ENCODE measurements around the gene SMIM43. TPM values are rescaled to one million over a fixed set of nuclear protein-coding genes. Genes with fewer than 3 reads are reported as not detected.

Gene SMIM43
- not detected for total RNA-seq

- no peak for DNase-seq
- H3K27ac Mint-ChIP-seq = no peak within 1 kb of the TSS
- ATAC-seq = peak; percentile 30
- peaks cover 3% of the 10 kb centered on the region for H3K4me1 Mint-ChIP-seq (ENCODE audit: low read depth)
- intact Hi-C loops (cut with micrococcal nuclease) = no loop called here
- H3K27me3 Mint-ChIP-seq = peaks cover 41% of the 10 kb centered on the region
- TF ChIP-seq CTCF (IDR thresholded peaks at IDR 0.05) = no peak
- no peaks in the 10 kb centered on the region for H3K36me3 Mint-ChIP-seq (ENCODE audit: low read depth)
- H3K9me3 Mint-ChIP-seq = no peaks in the 10 kb centered on the region
- ChIA-PET POLR2A (interaction anchor here (0.6 kb wide), 1 partner anchor 236 kb away, joined by 3 read pairs; no protein-coding TSS in a partner anchor), CTCF (interaction anchor here (1.1 kb wide), 1 partner anchor 20 kb away, joined by 3 read pairs; no protein-coding TSS in a partner anchor)
- peak within 1 kb of the TSS; percentile 46 for H3K4me3 Mint-ChIP-seq
These were observed at the start of gene SMIM43 for GRCh38 chr4:121764702-121765367. SMIM43 (minus strand) TSS chr4:121765164; CDS start chr4:121765105, 59 bp downstream.

DNA sequence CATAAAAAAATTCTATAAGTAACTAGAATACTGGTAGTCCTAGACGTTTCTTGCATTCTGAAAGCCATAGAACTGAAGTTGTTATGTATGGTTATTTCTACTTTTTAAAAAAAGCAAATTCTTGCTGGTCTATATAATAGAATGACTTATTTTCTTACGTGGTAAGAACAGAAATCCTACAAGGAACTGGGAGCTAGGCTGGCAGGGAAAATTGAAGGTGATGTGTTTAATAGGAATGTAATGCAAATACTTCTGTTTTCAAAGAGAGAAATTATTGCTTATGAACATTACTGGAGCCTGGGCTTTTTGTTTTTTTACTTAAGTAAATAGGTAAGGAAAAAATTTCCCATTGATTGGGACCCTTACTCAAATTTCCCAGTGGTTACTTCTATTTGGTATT lies 49.8 kb upstream of the SMIM43 start:
- Mint-ChIP-seq H3K36me3 (ENCODE audit: low read depth) (peaks cover 51% of the 10 kb centered on the region), H3K4me1 (ENCODE audit: low read depth) (peaks cover 27% of the 10 kb centered on the region), H3K4me3 (no peak overlapping the region), H3K9me3 (no peaks in the 10 kb centered on the region), H3K27me3 (no peaks in the 10 kb centered on the region), H3K27ac (no peak overlapping the region)
- no peak for DNase-seq
- CTCF ChIA-PET = no interaction called here
- POLR2A ChIA-PET = interaction anchor here (0.5 to 1.0 kb wide), 2 partner anchors 8 to 15 kb away, joined by 3 to 4 read pairs; no protein-coding TSS in a partner anchor
- intact Hi-C loops (cut with micrococcal nuclease) = no loop called here
- ATAC-seq = no peak
- no peak for TF ChIP-seq CTCF (IDR thresholded peaks at IDR 0.05)

GRCh38 chr4:121811122-121811521 lies 46.2 kb upstream of the SMIM43 start:
- H3K27ac Mint-ChIP-seq = peak overlapping the region; percentile 55
- CTCF ChIA-PET = interaction anchor here (1.0 to 3.4 kb wide), 2 partner anchors 10 to 12 kb away, joined by 4 to 7 read pairs; partner anchors contain the start of gene EXOSC9
- no peaks in the 10 kb centered on the region for H3K9me3 Mint-ChIP-seq
- peaks cover 12% of the 10 kb centered on the region for H3K4me1 Mint-ChIP-seq (ENCODE audit: low read depth)
- DNase-seq (no peak), ATAC-seq (peak; percentile 53)
- H3K36me3 Mint-ChIP-seq (ENCODE audit: low read depth) = peaks cover 37% of the 10 kb centered on the region
- POLR2A ChIA-PET = interaction anchor here (1.2 kb wide), 1 partner anchor 8 kb away, joined by 3 read pairs; no protein-coding TSS in a partner anchor
- no peak overlapping the region for H3K4me3 Mint-ChIP-seq
- no peaks in the 10 kb centered on the region for H3K27me3 Mint-ChIP-seq
- intact Hi-C loops (cut with micrococcal nuclease) = no loop called here
- no peak for TF ChIP-seq CTCF (IDR thresholded peaks at IDR 0.05)

DNA sequence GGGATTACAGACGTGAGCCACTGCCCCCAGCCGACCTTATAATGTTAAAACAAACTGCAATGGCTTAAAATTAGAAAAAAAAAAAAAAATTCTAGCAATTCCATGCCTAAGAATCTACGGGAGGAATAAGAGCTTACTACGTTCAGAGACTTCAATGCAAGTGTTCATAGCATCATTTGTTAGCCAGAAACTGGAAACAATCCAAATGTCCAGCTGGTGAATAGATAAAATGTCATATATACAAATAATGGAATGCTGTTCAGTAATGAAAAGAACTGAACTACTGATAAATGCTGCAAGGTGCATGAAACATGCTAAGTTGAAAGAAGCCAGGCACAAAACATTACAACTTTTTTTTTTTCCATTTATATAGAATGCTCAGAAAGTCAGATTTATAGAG lies 41.4 kb upstream of the SMIM43 start:
- Mint-ChIP-seq H3K27ac (no peak overlapping the region), H3K4me1 (ENCODE audit: low read depth) (peaks cover 29% of the 10 kb centered on the region), H3K9me3 (no peaks in the 10 kb centered on the region), H3K4me3 (no peak overlapping the region), H3K27me3 (no peaks in the 10 kb centered on the region), H3K36me3 (ENCODE audit: low read depth) (peaks cover 52% of the 10 kb centered on the region)
- TF ChIP-seq CTCF (IDR thresholded peaks at IDR 0.05) = no peak
- DNase-seq (no peak), ATAC-seq (no peak)
- POLR2A ChIA-PET = interaction anchor here (0.7 kb wide), 1 partner anchor 8 kb away, joined by 3 read pairs; no protein-coding TSS in a partner anchor
- CTCF ChIA-PET = interaction anchor here (0.7 kb wide), 1 partner anchor 117 kb away, joined by 3 read pairs; no protein-coding TSS in a partner anchor
- intact Hi-C loops (cut with micrococcal nuclease) = no loop called here

GRCh38 chr4:121801715-121802075 lies 36.7 kb upstream of the SMIM43 start:
- Mint-ChIP-seq H3K27me3 (no peaks in the 10 kb centered on the region), H3K4me1 (ENCODE audit: low read depth) (peaks cover 43% of the 10 kb centered on the region), H3K9me3 (no peaks in the 10 kb centered on the region), H3K4me3 (peak overlapping the region; percentile 82), H3K27ac (peak overlapping the region; percentile 96), H3K36me3 (ENCODE audit: low read depth) (peaks cover 30% of the 10 kb centered on the region)
- intact Hi-C loops (cut with micrococcal nuclease) = loop anchor here (5.0 kb wide), 1 partner anchor 94 kb away; no protein-coding TSS in a partner anchor
- TF ChIP-seq CTCF (IDR thresholded peaks at IDR 0.05) = no peak
- ATAC-seq = no peak
- DNase-seq = no peak
- POLR2A ChIA-PET = interaction anchor here (1.0 to 1.9 kb wide), 4 partner anchors 10 to 22 kb away, joined by 4 to 8 read pairs (median 6); partner anchors contain the start of gene CCNA2
- CTCF ChIA-PET = interaction anchor here (1.3 to 1.5 kb wide), 3 partner anchors 10 to 23 kb away, joined by 4 to 7 read pairs (median 5); no protein-coding TSS in a partner anchor

Data from activated CD8-positive, alpha-beta T cell treated with anti-CD3 and anti-CD28 coated beads for 36 hours (primary cell).